Sigmoid colon (tissue), 4 donors: ENCODE measurements around the gene FAM90A26.
"Not testable (repeated sequence)": the region's sequence is repeated elsewhere in the genome, so short reads cannot be mapped to it uniquely, and the experiment has no call there.

Source experiments
- CTCF ChIP-seq, 4 experiments: fragments of 450-650 bp in 3 of 4; fragments of 200-600 bp in 1 of 4; IDR thresholded peaks; one replicate each; pipeline ENCODE4 v1.5.1; 2016 to 2019; ENCODE audit warnings: antibody characterized with exemption in 4 of 4, mild to moderate bottlenecking in 3 of 4, moderate library complexity in 2 of 4
- EP300 ChIP-seq, 4 donors: sonication (generic); formaldehyde crosslinking; IDR thresholded peaks; one replicate each; pipeline ENCODE4 v1.6.1; 2017; ENCODE audit warnings: antibody characterized with exemption in 4 of 4
- POLR2A ChIP-seq, 2 donors: fragments of 450-650 bp; IDR thresholded peaks; one replicate each; pipeline ENCODE4 v1.6.1; 2016; ENCODE audit warnings: antibody characterized with exemption in 2 of 2, mild to moderate bottlenecking in 2 of 2, moderate library complexity in 2 of 2
- POLR2AphosphoS5 ChIP-seq, 4 donors: sonication (generic); formaldehyde crosslinking; IDR thresholded peaks; one replicate each; pipeline ENCODE4 v1.6.1; 2017; ENCODE audit warnings: antibody characterized with exemption in 4 of 4

GRCh38 chr4:9132849-9133248, 37.4 kb upstream of the FAM90A26 start:
- not testable (repeated sequence) for TF ChIP-seq CTCF, POLR2A, POLR2AphosphoS5, EP300 (IDR thresholded peaks at IDR 0.05)
